ENCODE results near the gene ABRACL. TPM values are rescaled to one million over a fixed set of nuclear protein-coding genes. Genes with fewer than 3 reads are reported as not detected.
A peak's percentile ranks its signal among the peaks of the same experiment; 100 is the strongest.
"Not testable (repeated sequence)": the region's sequence is repeated elsewhere in the genome, so short reads cannot be mapped to it uniquely, and the experiment has no call there.

Gene ABRACL
- total RNA-seq, 1 donor from 2014 or later, result 159 TPM

GRCh38 chr6:139044250-139044649 is 15.7 kb downstream of the ABRACL start:
- H3K4me3 ChIP-seq (ENCODE audit: low read depth, low read length), result no peak overlapping the region
- TF ChIP-seq CTCF (conservative IDR thresholded peaks at IDR 0.05; ENCODE audit: low read depth, low read length), result no peak
- DNase-seq (ENCODE audit: low read depth), result no peak

- DNase-seq (ENCODE audit: low read depth), result no peak
- no peak overlapping the region for H3K4me3 ChIP-seq (ENCODE audit: low read depth, low read length)
- TF ChIP-seq CTCF (conservative IDR thresholded peaks at IDR 0.05; ENCODE audit: low read depth, low read length), result no peak
Observed at GRCh38 chr6:139047677-139048076, 19.1 kb downstream of the ABRACL start.

- H3K4me3 ChIP-seq (ENCODE audit: low read depth, low read length); DNase-seq (ENCODE audit: low read depth): not testable (repeated sequence)
Observed at GRCh38 chr6:139048912-139049311, 20.4 kb downstream of the ABRACL start.

GRCh38 chr6:139050131-139050769 is 21.7 kb downstream of the ABRACL start:
- DNase-seq (ENCODE audit: low read depth); H3K4me3 ChIP-seq (ENCODE audit: low read depth, low read length): not testable (repeated sequence)

GRCh38 chr6:139050770-139051313 is 22.3 kb downstream of the ABRACL start:
- H3K4me3 ChIP-seq (ENCODE audit: low read depth, low read length), result no peak overlapping the region
- no peak for DNase-seq (ENCODE audit: low read depth)
- TF ChIP-seq CTCF (conservative IDR thresholded peaks at IDR 0.05; ENCODE audit: low read depth, low read length), result peak; percentile 13

GRCh38 chr6:139051396-139052060 is 23.0 kb downstream of the ABRACL start:
- TF ChIP-seq CTCF (conservative IDR thresholded peaks at IDR 0.05; ENCODE audit: low read depth, low read length), result no peak
- H3K4me3 ChIP-seq (ENCODE audit: low read depth, low read length), result no peak overlapping the region
- no peak for DNase-seq (ENCODE audit: low read depth)

GRCh38 chr6:139053382-139053781 is 24.8 kb downstream of the ABRACL start:
- H3K4me3 ChIP-seq (ENCODE audit: low read depth, low read length), result no peak overlapping the region
- no peak for DNase-seq (ENCODE audit: low read depth)
- TF ChIP-seq CTCF (conservative IDR thresholded peaks at IDR 0.05; ENCODE audit: low read depth, low read length), result no peak

GRCh38 chr6:139054001-139054400 is 25.5 kb downstream of the ABRACL start:
- TF ChIP-seq CTCF (conservative IDR thresholded peaks at IDR 0.05; ENCODE audit: low read depth, low read length), result no peak
- DNase-seq (ENCODE audit: low read depth), result no peak
- no peak overlapping the region for H3K4me3 ChIP-seq (ENCODE audit: low read depth, low read length)
